Gastrocnemius medialis (tissue), 4 donors: ENCODE measurements around the gene CAMKV.

Experiments used
- CTCF ChIP-seq, 5 experiments: fragments of 450-650 bp in 3 of 5; fragments of 200-600 bp in 2 of 5; sonication (generic) in 2 of 5; IDR thresholded peaks in 4 of 5; conservative IDR thresholded peaks in 1 of 5; 1 replicate in 4 of 5; 2 replicates in 1 of 5; pipeline ENCODE4 v1.5.1; 2016 to 2019; ENCODE audit warnings: antibody characterized with exemption in 5 of 5, mild to moderate bottlenecking in 3 of 5, moderate library complexity in 3 of 5
- POLR2A ChIP-seq, 2 donors: fragments of 450-650 bp; IDR thresholded peaks; one replicate each; pipeline ENCODE4 v1.6.1; 2017; ENCODE audit warnings: antibody characterized with exemption in 2 of 2, mild to moderate bottlenecking in 2 of 2, moderate library complexity in 2 of 2

GRCh38 chr3:49889296-49889695, 19.6 kb upstream of the CAMKV start:
- no peak for TF ChIP-seq POLR2A (IDR thresholded peaks at IDR 0.05)
- TF ChIP-seq CTCF (IDR thresholded peaks at IDR 0.05 in 4 of 5, conservative IDR thresholded peaks at IDR 0.05 in 1 of 5): no peak
